Astrocyte of the spinal cord (primary cell): ENCODE results near the gene PFKFB1.

Source experiments
- DNase-seq: peaks from one replicate; pipeline ENCODE4 v3.0.0; 2011; ENCODE audit warnings: low read depth, low spot score
- H3K4me3 ChIP-seq: 2 replicates; pipeline ENCODE4 v1.5.1; 2011; ENCODE audit warnings: low read depth, mild to moderate bottlenecking, low read length, moderate library complexity
- CTCF ChIP-seq: IDR thresholded peaks from 2 replicates; pipeline ENCODE4 v1.5.1; 2012; ENCODE audit warnings: low read depth, mild to moderate bottlenecking, low read length, inconsistent platforms
- in situ Hi-C: cut with HindIII; loops from 2 replicates; pipeline ENCODE4 v1.10.0; 2017; ENCODE audit warnings: low sequenced_read_pairs

Gene PFKFB1

DNA sequence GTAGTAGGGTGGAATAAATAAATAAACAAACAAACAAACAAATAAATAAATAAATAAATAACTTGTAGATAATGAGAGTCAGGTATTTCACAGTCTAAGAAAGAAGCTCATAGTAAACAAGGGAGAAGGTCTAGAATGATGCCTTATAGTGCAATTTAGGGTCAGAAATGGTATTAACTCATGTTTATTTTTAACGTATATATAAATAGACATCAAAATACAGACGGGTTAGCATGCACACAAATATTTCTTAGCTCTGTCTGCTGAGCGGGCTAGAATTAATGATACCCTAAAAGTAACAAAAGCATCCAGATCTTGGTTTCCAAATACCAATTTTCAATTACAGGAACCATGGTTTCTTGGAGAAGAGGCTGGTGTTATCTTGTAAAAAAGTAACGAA lies 16.6 kb downstream of the PFKFB1 start:
- TF ChIP-seq CTCF: no peak
- H3K4me3 ChIP-seq: no peak overlapping the region
- in situ Hi-C loops: no loop called here
- no peak for DNase-seq

DNA sequence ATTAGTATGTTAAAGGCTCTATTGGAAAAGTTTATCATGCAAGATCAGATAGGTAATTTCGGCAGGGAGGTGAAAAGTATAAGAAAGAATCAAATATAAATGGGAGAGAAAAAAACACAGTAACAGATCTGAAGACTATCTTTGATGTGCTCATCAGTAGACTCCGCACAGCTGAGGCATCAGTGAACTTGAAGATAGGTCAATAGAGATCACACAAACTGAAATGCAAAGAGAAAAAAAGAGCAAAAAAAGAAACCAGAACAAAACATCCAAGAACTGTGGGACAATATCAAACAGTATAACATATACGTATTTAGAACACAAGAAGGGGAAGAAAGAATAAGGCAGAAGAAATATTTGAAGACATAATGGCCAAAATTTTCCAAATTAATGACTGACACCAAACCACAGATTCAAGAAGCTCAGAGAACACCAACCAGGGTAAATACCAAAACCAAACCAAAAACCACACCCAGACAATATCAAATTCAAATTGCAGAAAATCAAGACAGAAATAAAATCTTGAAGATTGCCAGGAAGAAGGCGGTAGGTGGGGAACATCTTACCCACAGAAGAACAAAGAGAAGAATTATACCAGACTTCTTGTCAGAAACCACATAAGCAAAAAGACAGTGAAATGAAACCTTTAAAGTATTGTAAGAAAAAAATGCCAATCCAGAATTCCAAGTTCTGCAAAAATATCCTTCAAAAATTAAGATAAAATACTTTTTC lies 29.1 kb downstream of the PFKFB1 start:
- no peak overlapping the region for H3K4me3 ChIP-seq
- in situ Hi-C loops: no loop called here
- DNase-seq: no peak
- TF ChIP-seq CTCF: no peak

DNA sequence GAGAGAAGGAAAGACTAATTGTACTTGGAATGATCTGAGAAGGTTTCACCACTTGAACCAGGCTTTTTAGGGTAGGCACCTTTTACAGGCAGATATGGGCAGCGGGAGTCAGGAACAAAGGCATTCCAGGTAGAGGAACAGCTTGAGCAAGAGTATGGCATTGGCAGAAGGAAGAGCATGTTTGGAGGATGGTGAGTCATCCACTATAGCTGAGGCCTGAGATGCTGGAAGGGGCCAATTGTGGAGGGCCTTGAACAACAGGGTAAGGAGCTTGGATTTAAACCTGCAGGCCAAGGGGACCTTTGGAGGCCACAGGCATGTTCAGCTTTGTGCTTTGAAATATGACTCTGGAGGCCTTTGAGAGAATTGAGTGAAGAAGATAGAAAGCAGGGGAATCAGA lies 32.2 kb downstream of the PFKFB1 start:
- H3K4me3 ChIP-seq: no peak overlapping the region
- in situ Hi-C loops: no loop called here
- TF ChIP-seq CTCF: no peak
- no peak for DNase-seq

DNA sequence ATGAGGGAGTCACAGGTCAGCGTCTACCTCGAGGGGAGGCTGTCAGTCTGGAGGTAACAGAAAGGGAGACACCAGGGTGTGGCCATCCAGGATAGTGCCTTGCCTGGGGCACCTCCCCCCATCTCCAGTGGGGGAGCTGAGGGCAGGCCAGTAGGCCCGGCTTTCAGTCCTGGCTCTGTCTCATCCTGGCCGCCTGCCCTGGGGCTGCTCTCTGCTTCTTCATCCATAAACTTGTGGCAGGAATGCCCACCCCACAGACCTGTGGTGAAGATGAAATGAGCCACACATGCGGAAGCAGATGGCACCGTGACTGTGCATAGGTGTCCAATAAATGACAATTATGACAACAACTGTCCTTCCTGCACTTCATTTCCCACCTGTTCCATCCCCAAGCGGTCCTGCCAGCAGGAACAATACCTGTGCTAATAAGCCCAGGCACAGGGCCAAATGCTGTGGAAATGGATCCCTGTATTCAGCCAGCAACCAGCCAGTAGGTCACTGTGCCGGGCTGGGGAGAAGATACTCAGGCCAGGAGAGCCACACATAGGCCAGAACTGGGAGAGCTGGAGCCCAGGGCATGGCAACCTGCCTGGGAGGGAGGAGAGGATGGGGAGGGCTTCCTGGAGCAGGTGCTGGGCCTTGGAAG lies 43.1 kb downstream of the PFKFB1 start:
- in situ Hi-C loops: no loop called here
- no peak for DNase-seq
- no peak overlapping the region for H3K4me3 ChIP-seq
- no peak for TF ChIP-seq CTCF

- in situ Hi-C loops: no loop called here
- no peak overlapping the region for H3K4me3 ChIP-seq
- TF ChIP-seq CTCF: no peak
- no peak for DNase-seq
Observed at GRCh38 chrX:54945224-54945623, 48.8 kb downstream of the PFKFB1 start.

- DNase-seq: no peak
- no peak overlapping the region for H3K4me3 ChIP-seq
- TF ChIP-seq CTCF: no peak
- in situ Hi-C loops: no loop called here
Observed at GRCh38 chrX:54944816-54945215, 49.2 kb downstream of the PFKFB1 start.
